ENCODE data around the gene KRTAP5-11. TPM values are rescaled to one million over a fixed set of nuclear protein-coding genes. Genes with fewer than 3 reads are reported as not detected.
"Not testable (repeated sequence)": the region's sequence is repeated elsewhere in the genome, so short reads cannot be mapped to it uniquely, and the experiment has no call there.

KRTAP5-11 gene, protein sequence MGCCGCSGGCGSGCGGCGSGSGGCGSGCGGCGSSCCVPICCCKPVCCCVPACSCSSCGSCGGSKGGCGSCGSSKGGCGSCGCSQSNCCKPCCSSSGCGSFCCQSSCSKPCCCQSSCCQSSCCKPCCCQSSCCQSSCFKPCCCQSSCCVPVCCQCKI
- total RNA-seq (2021; ENCODE audit: unreplicated experiment) (not detected), Bru-seq, nascent RNA (not detected), BruChase-seq, experiment 1, labeled RNA remaining after a 6-hour chase (not detected), BruChase-seq, experiment 2, labeled RNA remaining after a 2-hour chase (not detected)
- polyA plus RNA-seq (2012): not detected in 2 replicates
- long read RNA-seq: 0 reads

DNA sequence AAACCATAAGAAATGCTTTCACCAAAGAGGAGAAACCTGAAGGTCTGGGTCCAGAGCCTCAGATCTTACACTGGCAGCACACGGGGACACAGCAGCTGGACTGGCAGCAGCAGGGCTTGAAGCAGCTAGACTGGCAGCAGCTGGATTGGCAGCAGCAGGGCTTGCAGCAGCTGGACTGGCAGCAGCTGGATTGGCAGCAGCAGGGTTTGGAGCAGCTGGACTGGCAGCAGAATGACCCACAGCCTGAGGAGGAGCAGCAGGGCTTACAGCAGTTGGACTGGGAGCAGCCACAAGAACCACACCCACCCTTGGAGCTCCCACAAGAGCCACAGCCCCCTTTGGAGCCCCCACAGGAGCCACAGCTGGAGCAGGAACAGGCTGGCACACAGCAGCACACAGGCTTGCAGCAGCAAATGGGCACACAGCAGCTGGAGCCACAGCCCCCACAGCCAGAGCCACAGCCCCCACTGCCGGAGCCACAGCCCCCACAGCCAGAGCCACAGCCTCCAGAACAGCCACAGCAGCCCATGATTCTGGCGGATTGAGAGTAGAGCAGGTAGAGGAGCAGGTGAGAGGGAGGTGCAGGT is at the start of gene KRTAP5-11:
Gene KRTAP5-11, minus strand, starts transcription at position 567 of the 587 bp plus-strand sequence. Its CDS starts 38 bp downstream, at position 529.
- DNase-seq (ENCODE audit: low read depth, low spot score) (no peak), ATAC-seq (no peak)
- intact Hi-C loops (cut with micrococcal nuclease): no loop called here
- Histone ChIP-seq H3K4me3 (replicated peaks in 1 of 2; ENCODE audit: low read depth in 1 of 2, low read length in 2 of 2) (no peak within 1 kb of the TSS), H3K27me3 (ENCODE audit: insufficient read depth, low read length) (no peaks in the 10 kb centered on the region), H3K27ac (ENCODE audit: low read depth, low read length) (no peak within 1 kb of the TSS), H3K4me1 (ENCODE audit: control insufficient read depth in 1 of 2, insufficient read depth in 2 of 2, low read length in 2 of 2) (peaks cover 0 to 4% of the 10 kb centered on the region in 2 experiments; a peak in 1 of 4 replicates), H4K20me1 (ENCODE audit: insufficient read depth) (no peaks in the 10 kb centered on the region), H3K9me2 (ENCODE audit: insufficient read depth) (no peaks in the 10 kb centered on the region), H3K9me3 (ENCODE audit: control insufficient read depth in 1 of 2, insufficient read depth in 1 of 2, low read depth in 1 of 2, low read length in 2 of 2) (no peaks in the 10 kb centered on the region), H3K9ac (ENCODE audit: low read length) (no peak within 1 kb of the TSS), H3K36me3 (ENCODE audit: control insufficient read depth in 1 of 2, insufficient read depth in 2 of 2, low read length in 2 of 2) (no peaks in the 10 kb centered on the region), H3K79me2 (ENCODE audit: insufficient read depth, low read length) (no peaks in the 10 kb centered on the region), H3K4me2 (ENCODE audit: low read length) (no peak within 1 kb of the TSS), H2AFZ (ENCODE audit: low read depth, low read length, poor library complexity, severe bottlenecking) (no peak within 1 kb of the TSS)
- no peak for TF ChIP-seq EGR1 (IDR thresholded peaks at IDR 0.05; ENCODE audit: low read depth)
- TF ChIP-seq ZFX (IDR thresholded peaks at IDR 0.05): no peak
- ChIA-PET CTCF (no interaction called here), POLR2A (no interaction called here), RAD21 (ENCODE audit: low non-redundant PET in 1 of 2, low total read pairs in 2 of 2, uncharacterized antibody in 2 of 2, unreplicated experiment in 2 of 2) (no interaction called here)
- no TSS peak for BruUV-seq (replicated peaks)

DNA sequence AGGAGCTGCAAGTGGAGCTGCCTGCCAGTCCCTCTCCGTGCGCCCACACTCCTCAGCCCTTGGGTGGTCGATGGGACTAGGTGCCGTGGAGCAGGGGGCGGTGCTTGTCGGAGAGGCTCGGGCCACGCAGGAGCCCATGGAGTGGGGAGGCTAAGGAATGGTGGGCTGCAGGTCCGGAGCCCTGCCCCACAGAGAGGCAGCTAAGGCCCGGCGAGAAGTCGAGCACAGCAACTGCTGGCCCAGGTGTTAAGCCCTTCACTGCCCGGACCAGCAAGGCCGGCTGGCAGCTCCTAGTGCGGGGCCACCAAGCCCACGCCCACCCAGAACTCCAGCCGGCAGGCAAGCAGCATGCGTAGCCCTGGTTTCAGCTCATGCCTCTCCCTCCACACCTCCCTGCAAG is 48.9 kb upstream of the KRTAP5-11 start:
- H3K36me3 ChIP-seq (ENCODE audit: control insufficient read depth in 1 of 2, insufficient read depth in 2 of 2, low read length in 2 of 2); H2AFZ ChIP-seq (ENCODE audit: low read depth, low read length, poor library complexity, severe bottlenecking); H3K27me3 ChIP-seq (ENCODE audit: insufficient read depth, low read length); H3K4me1 ChIP-seq (ENCODE audit: control insufficient read depth in 1 of 2, insufficient read depth in 2 of 2, low read length in 2 of 2); POLR2A ChIA-PET; H4K20me1 ChIP-seq (ENCODE audit: insufficient read depth); RAD21 ChIA-PET (ENCODE audit: low non-redundant PET in 1 of 2, low total read pairs in 2 of 2, uncharacterized antibody in 2 of 2, unreplicated experiment in 2 of 2); H3K79me2 ChIP-seq (ENCODE audit: insufficient read depth, low read length); H3K9me2 ChIP-seq (ENCODE audit: insufficient read depth); H3K27ac ChIP-seq (ENCODE audit: low read depth, low read length); H3K4me2 ChIP-seq (ENCODE audit: low read length); H3K9ac ChIP-seq (ENCODE audit: low read length); BruUV-seq (replicated peaks); H3K4me3 ChIP-seq (replicated peaks in 1 of 2; ENCODE audit: low read depth in 1 of 2, low read length in 2 of 2); ATAC-seq; intact Hi-C loops (cut with micrococcal nuclease); DNase-seq (ENCODE audit: low read depth, low spot score); CTCF ChIA-PET; H3K9me3 ChIP-seq (ENCODE audit: control insufficient read depth in 1 of 2, insufficient read depth in 1 of 2, low read depth in 1 of 2, low read length in 2 of 2): not testable (repeated sequence)

Measured in HCT116 (cell line).